GM18526 (cell line): ENCODE results near the gene BCAR1.

Source experiments
- POLR2A ChIP-seq: IDR thresholded peaks from 3 replicates; pipeline ENCODE4 v1.6.1; 2011; ENCODE audit not compliant: insufficient read length; ENCODE audit errors: extremely low read depth

Gene BCAR1

GRCh38 chr16:75261590-75262078, 10.2 kb upstream of the BCAR1 start:
- TF ChIP-seq POLR2A, result no peak

GRCh38 chr16:75260851-75261589, 9.6 kb upstream of the BCAR1 start:
- TF ChIP-seq POLR2A, result no peak

GRCh38 chr16:75258807-75259141, 7.3 kb upstream of the BCAR1 start:
- no peak for TF ChIP-seq POLR2A

GRCh38 chr16:75257886-75258806, 6.7 kb upstream of the BCAR1 start:
- TF ChIP-seq POLR2A, result no peak

GRCh38 chr16:75256696-75257343, 5.4 kb upstream of the BCAR1 start:
- no peak for TF ChIP-seq POLR2A

- TF ChIP-seq POLR2A, result no peak
These were observed 4.7 kb upstream of the BCAR1 start for GRCh38 chr16:75256059-75256571.

- no peak for TF ChIP-seq POLR2A
These were observed 3.0 kb upstream of the BCAR1 start for GRCh38 chr16:75254359-75254837.

GRCh38 chr16:75252946-75253911, 1.8 kb upstream of the BCAR1 start:
- no peak for TF ChIP-seq POLR2A

GRCh38 chr16:75252049-75252864, 833 bp upstream of the BCAR1 start:
- TF ChIP-seq POLR2A, result no peak

- peak; percentile 9 for TF ChIP-seq POLR2A
These were observed 580 bp downstream of the BCAR1 start for GRCh38 chr16:75250809-75251279.

- TF ChIP-seq POLR2A, result no peak
These were observed 1.2 kb downstream of the BCAR1 start for GRCh38 chr16:75250089-75250808.

- TF ChIP-seq POLR2A, result no peak
These were observed 2.0 kb downstream of the BCAR1 start for GRCh38 chr16:75249441-75249840.
